HG03025 (cell line): ENCODE measurements around the gene BCL2A1.

Source experiments
- ATAC-seq: cut with Tn5 transposase; IDR thresholded peaks from one replicate; pipeline ENCODE4 v1.9.1; 2021; ENCODE audit warnings: mild to moderate bottlenecking, moderate library complexity; ENCODE audit not compliant: unreplicated experiment, low FRiP score

The BCL2A1 gene

DNA sequence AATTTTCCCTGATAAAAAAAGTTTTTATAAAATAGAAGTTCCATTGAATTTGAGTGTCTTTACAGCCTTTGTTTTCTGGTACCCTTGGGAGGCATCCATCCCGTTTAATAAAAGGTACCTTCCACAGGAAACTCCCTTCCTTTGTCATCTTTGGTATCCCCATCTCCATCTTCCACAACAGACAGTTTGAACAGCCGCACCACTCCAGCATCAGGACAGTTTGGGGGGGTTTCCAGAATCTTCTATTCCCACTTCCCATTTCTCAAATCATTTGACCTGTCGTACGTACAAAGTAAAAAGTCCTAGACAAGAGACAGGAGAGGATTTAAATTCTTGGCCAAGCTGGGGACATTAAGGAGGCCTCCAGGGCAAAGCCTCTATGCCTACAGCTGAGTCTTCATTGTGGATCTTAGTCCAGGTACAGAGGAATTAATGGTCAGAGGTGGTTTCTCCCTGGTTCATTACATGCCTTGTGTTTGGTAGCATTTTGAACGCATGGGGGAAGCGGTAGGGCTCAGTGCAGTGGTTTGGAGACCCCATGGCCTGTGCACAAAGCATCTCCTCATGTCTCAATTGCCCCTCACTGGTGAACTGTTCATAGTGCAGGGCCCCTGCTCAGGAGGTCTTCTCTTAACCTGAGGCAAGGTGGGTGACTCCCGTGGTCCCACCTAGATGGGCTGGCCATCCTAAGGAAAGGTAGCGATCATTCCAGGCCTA is 19.4 kb upstream of the BCL2A1 start:
- no peak for ATAC-seq

- ATAC-seq = no peak
These were observed 18.7 kb upstream of the BCL2A1 start for GRCh38 chr15:79989682-79990081.

- ATAC-seq = no peak
These were observed 18.2 kb upstream of the BCL2A1 start for GRCh38 chr15:79989183-79989582.

DNA sequence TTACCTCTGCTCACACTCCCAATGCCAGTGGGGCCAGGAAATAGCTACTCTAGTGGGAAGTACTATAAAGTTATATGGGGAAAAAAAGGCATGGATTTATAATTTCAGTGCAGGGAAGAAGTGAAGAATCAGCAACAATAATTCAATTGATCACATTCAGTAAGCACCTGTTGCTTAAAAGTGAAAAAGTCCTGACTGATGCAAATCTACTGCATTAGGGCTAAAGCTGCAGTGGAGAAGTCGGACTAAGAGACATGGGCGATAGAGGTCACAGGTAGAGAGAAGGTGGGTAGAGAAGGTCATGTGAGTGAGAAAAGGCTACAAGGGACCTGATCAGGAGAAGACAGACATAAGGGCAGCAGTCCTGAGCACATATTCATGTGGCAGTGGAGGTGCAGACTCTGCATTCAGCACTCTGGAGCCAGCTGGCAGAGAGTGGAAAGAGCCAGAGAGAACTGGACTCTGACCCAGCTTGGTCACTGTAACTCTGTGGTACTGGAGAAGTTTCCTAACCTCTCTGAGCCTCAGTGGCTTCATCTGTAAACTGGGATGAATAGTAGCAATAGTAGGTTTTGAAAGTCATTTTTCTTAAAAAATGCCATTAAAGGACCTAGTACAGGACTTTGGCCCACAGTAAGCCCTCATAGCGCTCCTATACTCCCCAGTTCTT is 17.6 kb upstream of the BCL2A1 start:
- no peak for ATAC-seq

GRCh38 chr15:79987969-79988368 is 17.0 kb upstream of the BCL2A1 start:
- ATAC-seq = no peak

GRCh38 chr15:79987569-79987955 is 16.6 kb upstream of the BCL2A1 start:
- ATAC-seq = no peak

- no peak for ATAC-seq
These were observed 10.9 kb upstream of the BCL2A1 start for GRCh38 chr15:79981831-79982455.

GRCh38 chr15:79978655-79979514 is 7.9 kb upstream of the BCL2A1 start:
- ATAC-seq = peak; percentile 72

DNA sequence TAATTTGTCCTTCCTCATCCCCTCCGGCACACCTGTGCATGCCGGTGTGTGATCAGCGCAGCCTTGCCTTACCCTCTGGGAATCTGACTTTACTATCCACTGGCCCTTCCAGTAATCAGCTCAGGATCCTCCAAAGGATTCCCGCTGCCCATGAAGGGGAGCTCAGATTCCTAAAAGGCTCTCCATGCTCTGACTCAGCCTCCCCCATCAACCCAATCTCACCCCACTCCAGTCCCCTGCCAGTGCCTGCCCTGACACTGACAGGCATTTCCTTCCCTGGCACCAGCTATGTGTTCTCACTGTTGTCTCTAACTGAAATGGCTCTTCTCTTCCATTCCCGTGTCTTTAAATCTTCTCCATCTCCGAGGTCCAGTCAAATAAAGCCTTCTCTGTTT is 7.3 kb upstream of the BCL2A1 start:
- no peak for ATAC-seq

- ATAC-seq = no peak
These were observed 6.5 kb upstream of the BCL2A1 start for GRCh38 chr15:79977431-79978054.

- no peak for ATAC-seq
These were observed 2.6 kb upstream of the BCL2A1 start for GRCh38 chr15:79973456-79974195.

GRCh38 chr15:79972863-79973262 is 1.9 kb upstream of the BCL2A1 start:
- no peak for ATAC-seq

GRCh38 chr15:79970181-79970580 is 815 bp downstream of the BCL2A1 start:
- ATAC-seq = no peak

DNA sequence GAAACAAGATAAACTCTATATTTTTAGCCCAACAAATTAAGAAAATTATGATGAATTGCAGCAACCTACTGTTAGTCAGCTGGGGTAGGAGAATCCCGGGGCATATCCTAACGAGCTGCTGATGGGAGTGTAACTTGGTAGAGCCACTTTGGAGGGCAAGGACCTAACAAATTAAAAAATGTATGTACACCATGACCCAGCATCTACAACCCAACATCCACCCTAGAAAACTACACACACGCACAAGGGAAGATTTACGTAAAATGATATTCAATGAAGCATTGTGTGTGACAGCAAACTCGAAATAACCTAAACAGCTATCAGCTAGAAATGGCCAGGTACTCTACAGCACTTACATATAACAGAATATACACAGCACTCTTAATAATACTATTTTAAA is 1.9 kb downstream of the BCL2A1 start:
- ATAC-seq = no peak

- no peak for ATAC-seq
These were observed 3.5 kb downstream of the BCL2A1 start for GRCh38 chr15:79967298-79968182.

DNA sequence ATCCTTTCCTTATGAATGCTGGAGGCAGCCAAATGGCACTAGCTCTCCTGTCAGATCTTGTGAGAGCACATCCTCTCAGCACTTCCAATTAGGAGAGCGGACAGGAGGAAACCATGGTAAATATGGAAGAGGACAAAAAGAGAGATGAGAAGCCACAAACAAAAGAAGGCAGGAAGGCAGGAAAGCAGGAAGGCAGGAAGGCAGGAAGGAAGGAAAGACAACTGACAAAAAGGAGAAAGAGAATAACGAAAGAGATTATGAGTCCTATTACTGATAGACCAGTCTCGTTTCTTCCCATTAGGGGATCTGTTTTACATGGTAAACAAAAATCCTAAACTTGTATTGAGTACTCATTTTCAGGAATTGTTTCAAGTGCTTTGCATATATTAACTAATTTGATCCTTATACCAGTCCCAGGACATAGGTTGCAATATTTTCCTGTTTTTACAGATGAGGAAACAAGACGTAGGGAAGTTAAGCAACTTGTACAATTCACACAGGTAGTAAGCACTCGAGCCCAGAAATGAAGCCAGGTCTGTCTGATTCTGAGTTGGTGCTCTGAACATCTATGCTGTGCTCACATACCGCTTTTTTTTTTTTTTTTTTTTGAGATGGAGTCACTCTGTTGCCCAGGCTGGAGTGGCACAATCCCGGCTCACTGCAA is 4.2 kb downstream of the BCL2A1 start:
- ATAC-seq = no peak

DNA sequence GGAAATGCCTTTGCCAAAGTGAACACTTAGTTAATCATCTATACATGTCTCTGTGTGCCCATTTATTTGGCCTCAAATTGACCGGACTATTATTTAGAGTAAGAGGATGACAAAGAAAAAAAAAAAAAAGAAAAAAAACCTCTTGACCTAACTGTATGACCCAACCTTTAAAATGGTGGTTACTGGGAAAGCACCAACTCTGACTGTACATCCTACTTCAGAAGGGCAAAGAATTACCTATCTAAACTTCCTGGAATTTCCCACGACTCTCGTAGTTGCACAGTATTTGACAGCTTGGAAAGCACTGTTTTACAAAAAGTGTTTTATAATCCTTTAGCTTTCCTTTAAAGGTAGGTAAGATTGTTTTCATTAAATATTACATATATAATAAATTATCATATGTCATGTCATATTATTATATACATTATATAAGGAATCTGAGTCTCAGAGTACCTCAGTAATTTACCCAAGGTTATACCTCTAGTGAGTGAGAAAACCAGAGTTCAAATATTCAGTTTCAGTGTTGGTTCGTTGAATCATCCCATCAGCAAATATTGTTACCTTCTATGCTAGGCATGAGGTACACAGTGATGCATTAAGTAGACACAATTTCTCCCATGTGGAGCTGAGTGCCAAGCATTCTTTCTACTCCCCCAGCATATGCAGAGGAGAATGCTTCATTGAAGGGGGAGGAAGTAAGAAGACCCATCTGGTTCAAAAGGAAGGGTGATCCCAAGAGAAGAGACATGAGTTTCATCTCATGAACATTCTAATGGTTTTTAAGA is 5.0 kb downstream of the BCL2A1 start:
- ATAC-seq = no peak
